ENCODE results near the gene LRRC59.

Gene LRRC59

DNA sequence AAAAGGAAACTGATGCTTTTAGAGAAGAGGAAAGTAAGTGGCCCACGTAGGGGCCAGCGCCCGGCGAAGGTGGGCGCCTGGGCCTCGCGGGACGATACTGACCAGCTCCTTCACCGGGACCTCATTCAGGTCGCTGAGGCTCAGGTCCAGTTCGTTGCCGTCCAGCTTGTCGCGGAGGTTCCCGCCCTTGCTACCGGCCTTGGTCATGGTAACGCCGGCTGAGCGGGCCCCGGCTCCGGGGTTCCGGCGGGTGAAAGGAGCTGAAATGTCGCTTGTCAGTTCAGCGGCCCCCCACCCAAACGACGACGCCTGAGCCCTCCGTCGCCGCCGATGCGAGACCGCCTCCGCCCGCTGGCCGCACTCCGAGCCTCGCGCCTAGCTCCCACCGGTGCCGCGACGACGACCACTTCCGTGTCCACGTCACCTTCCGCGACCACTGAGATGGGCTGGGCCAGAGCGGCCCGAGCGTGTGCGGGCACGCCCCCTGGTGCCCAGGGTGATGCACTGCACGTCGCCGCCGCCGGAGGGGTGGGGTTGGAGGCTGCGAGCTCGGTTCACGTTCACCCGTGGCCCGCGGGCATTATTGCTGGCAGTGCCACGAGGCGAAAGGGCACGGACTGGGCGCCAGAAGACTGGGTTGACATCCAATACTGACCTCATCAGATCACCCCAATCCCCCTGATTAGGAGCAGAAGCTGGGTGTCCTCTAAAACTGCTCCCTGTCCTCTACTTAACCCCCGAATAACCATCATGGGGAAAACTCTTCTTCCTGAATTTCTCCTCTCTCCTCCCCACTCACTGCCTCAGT is at the start of gene LRRC59:
Gene LRRC59 (minus strand): TSS at position 413 of the 808 bp plus-strand sequence. CDS start 206 bp downstream, at position 207.
- peak; percentile 52 for DNase-seq (ENCODE audit: extremely low read depth, low read depth)
- TF ChIP-seq, protein P1, sequence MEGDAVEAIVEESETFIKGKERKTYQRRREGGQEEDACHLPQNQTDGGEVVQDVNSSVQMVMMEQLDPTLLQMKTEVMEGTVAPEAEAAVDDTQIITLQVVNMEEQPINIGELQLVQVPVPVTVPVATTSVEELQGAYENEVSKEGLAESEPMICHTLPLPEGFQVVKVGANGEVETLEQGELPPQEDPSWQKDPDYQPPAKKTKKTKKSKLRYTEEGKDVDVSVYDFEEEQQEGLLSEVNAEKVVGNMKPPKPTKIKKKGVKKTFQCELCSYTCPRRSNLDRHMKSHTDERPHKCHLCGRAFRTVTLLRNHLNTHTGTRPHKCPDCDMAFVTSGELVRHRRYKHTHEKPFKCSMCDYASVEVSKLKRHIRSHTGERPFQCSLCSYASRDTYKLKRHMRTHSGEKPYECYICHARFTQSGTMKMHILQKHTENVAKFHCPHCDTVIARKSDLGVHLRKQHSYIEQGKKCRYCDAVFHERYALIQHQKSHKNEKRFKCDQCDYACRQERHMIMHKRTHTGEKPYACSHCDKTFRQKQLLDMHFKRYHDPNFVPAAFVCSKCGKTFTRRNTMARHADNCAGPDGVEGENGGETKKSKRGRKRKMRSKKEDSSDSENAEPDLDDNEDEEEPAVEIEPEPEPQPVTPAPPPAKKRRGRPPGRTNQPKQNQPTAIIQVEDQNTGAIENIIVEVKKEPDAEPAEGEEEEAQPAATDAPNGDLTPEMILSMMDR (IDR thresholded peaks at IDR 0.05; ENCODE audit: low read depth, low read length), result peak; percentile 92

DNA sequence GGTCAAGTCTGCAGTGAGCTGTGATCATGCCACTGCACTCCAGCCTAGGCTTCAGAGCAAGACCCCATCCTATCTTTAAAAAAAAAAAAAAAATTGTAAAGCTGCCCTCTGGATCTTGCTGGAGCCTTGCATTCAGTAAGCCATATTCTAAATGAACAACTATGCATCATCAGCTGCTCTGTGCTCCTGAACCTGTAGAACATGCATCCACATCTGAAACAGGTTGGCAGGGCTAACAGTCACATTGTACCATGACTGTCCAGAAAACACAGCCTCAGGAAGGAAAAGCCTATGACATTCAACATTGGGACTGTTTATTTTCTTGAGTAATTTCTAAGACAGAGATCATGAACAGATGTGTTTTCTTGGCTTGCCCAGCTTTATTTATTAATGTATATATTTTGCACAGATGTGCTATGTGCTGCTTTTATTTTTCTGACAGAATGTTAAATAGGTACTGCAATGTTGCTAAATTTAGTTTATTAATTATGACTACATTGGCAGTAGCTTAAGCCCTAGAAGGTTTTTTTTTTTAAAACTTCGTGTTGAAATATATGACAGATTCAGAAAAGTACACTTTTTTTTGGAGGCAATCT is 48.5 kb upstream of the LRRC59 start:
- DNase-seq (ENCODE audit: extremely low read depth, low read depth), result no peak
- TF ChIP-seq, protein P1 (IDR thresholded peaks at IDR 0.05; ENCODE audit: low read depth, low read length), result no peak

DNA sequence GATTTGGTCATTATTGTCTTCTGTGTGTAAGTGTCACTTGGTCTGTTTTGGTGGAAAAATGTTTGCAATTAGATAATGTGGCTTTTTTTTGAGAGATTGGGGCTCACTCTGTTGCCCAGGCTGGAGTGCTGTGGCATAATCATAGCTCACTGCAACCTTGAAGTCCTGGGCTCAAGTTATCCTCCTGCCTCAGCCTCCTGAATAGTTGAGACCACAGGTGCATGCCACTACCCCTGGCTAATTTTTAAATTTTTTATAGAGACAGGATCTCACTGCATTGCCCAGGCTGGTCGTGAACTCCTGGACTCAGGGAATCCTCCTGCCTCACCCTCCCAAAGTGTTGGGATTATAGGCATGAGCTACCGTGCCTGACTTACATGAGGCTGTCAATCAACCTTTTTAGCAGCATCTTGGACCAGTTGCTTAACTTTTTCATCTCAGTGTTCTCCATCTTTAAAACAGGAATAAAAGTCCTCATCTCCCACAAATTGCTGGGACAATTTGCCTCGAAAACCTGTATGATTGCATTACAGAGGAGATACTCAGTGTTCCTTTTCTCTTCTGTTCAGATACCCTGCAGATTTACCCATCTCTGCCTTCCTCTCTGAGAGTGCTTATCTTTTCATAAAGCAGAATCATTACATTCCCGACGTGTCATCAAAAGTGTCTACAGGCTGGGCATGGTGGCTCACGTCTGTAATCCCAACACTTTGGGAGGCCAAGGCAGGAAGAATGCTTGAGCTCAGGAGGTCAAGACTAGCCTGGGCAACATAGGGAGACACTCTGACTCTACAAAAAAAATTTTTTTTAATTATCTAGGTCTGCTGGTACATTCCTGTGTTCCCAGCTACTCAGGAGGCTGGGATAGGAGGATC is 47.8 kb upstream of the LRRC59 start:
- TF ChIP-seq, protein P1 (IDR thresholded peaks at IDR 0.05; ENCODE audit: low read depth, low read length), result no peak

DNA sequence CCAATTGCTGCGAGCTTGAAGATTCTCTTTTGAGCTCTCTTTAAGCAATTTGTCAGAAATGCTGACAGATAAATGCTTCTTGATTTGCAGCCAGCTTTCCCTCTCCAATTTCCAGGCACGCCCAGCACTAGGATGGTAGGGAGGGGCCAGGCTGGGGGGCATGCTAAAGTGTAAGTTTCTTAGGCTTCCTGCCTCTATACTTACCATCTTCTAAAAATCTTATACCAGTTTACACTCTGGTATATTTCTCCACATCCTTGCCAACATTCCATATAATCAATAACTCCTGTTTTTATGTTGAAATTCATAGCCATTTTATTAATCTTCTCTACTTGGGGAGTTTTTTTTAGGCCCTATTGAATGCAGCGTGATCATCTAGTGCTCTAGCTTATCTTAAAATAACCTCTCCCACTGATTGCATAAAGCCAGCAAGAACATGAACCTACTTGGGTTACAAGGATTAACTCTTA is 46.2 kb upstream of the LRRC59 start:
- TF ChIP-seq, protein P1 (IDR thresholded peaks at IDR 0.05; ENCODE audit: low read depth, low read length), result no peak
- DNase-seq (ENCODE audit: extremely low read depth, low read depth), result no peak

More for the DNA sequence above, 47.8 kb upstream of the LRRC59 start:
- DNase-seq (ENCODE audit: extremely low read depth, low read depth), result no peak

DNA sequence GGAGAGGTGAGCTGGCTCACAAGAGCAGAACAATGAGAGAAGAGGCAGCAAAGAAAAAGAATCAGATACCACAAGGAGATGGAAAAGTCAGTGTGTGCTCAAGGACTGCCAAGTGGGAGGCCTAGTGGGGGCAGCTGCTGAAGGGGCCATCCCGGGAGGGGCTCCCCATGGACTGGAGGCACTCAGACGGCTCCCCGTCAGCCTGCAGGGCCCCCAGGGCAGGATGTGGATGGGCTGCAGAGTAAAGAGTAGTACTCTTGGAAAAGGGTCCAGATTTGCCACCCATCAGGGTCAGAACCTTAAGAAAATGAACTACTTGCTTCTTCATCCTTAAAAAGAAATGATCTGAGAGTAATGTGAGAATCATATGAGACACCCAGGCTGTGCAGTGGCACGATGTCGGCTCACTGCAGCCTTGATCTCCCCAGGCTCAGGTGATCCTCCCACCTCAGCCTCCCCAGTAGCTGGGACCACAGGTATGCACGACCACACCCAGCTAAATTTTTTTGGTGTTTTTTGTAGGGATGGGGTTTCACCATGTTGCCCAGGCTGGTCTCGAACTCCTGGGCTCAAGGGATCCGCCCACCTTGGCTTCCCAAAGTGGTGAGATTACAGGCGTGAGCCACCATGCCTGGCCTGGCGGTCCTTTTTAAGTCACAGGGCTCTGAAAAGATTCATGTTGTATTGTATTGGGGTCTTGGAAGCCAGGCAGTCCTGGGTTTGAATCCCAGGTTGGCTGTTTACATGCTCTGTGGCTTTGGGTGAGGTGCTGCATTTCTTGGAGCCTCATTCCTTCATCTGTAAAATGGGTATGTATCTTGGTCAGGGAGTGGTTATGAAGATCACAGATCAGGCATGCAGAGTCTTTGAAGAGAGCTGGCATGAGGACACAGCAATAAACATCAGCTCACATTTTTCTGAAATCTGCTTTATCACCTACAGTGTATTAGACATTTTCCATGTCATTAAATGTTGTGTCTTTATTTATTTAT is 43.8 kb upstream of the LRRC59 start:
- no peak for DNase-seq (ENCODE audit: extremely low read depth, low read depth)
- TF ChIP-seq, protein P1 (IDR thresholded peaks at IDR 0.05; ENCODE audit: low read depth, low read length), result no peak

DNA sequence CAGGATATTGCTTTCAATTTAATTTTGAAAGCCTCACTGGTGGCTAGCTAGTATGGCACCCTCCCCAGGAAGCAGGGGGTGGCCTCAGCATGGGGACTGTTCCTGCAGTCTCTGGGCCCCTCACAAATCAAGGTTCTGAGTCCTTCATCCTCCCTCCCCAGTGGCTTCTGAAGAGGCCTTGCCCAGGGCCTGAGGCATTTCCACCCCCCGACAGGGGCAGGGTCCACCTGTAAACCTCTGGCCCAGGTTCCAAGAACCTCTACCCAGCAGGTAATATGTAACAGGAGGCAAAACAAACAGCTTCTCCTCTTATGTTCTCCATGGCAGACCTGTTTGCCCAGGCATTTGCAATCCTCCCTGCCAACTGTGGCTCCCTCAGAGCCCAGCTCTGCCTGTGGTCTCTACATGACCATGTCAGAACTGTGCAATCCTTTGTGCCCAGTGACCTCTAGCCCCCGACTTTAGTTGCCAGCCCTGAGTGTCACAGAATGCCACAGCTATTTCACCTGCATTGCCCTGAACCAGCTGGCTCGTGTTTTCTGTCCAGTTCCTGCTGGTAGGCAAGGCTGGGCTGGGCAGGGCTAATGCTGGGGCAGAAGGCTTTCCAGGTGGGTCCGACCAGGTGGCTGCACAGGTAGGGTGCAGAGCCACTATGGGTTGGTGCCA is 43.0 kb upstream of the LRRC59 start:
- TF ChIP-seq, protein P1 (IDR thresholded peaks at IDR 0.05; ENCODE audit: low read depth, low read length), result no peak
- DNase-seq (ENCODE audit: extremely low read depth, low read depth), result no peak

Measured in AG09319 (cell line).